T-helper 22 cell (primary cell): ENCODE results near the gene PPM1A.

Experiments used
- DNase-seq: peaks from one replicate; pipeline ENCODE4 v3.0.0-alpha.2; 2020; ENCODE audit warnings: low read depth

The PPM1A gene

GRCh38 chr14:60226298-60226697 lies 22.7 kb upstream of the PPM1A start:
- no peak for DNase-seq

DNA sequence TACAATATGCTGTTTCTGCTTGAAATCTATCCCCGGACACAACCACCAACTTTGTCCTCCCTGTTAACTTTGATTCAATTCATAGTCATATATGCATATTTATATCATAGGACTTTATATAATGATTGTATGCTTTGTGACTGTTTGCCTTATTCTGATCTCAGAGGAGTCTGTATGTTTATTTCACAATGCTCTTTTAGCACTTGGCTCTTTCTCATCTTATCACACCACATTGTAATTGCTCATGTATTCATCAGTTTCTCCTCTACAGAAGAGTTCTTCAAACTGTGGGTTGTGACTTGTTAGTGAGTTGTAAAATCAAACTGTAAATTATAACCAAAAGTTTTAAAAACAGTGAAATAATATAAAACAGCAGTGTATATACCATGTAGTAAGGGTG lies 21.7 kb upstream of the PPM1A start:
- DNase-seq, result no peak

DNA sequence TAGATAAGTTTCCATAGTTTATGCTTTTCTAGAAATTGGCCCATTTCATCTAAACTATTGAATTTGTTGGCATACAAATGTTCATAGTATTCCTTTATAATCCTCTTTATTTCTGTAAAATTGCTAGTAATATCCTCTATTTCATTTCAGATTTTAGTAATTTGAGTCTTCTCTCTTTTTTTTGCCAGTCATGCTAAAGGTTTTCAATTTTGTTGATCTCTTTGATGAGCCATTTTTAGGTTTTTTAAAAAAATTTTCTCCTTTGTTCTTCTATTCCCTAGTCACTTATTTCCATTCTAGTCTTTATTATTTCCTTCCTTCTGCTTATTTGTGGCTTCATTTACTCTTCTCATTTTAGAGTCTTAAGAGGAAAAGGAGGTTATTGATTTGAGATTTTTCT lies 19.4 kb upstream of the PPM1A start:
- no peak for DNase-seq

- no peak for DNase-seq
Measured at GRCh38 chr14:60232185-60232584, 16.8 kb upstream of the PPM1A start.

- no peak for DNase-seq
Measured at GRCh38 chr14:60233251-60233650, 15.8 kb upstream of the PPM1A start.

DNA sequence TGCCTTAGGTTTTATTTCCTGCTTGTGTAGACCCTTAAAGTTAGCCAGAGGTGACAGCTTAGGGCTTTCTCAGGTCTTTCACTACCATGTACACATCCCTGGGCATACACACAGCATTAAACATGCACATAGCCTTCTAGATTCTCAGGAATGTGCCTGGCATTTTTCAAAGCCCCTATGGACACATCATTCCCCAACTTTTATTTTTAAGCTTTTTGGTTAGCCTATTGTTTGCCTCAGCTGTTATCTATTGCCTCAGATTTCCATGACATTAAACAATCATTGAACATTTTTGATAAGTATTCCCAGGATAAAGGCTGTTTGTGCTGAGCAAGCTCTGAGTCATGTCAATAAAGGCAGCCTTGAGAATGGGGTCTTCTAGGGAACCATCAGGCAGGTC lies 15.1 kb upstream of the PPM1A start:
- no peak for DNase-seq

DNA sequence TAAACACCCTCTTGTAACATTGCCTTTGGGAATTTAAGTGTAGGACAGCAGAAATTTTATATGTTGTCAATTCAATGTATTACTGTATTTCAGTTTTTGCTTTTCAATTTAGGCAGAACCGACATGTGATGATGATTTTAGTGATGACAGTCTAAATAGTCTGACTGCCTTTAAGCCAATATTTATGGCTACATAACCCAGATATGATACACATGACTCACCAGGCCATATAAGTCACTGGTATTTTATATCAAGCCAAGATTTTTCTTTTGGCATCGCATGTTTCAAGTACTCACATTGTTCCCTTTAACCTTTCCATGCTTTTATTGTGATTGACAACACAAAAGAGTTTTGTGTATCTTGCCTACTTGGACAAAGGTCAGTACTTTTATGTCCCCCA lies 13.6 kb upstream of the PPM1A start:
- no peak for DNase-seq

DNA sequence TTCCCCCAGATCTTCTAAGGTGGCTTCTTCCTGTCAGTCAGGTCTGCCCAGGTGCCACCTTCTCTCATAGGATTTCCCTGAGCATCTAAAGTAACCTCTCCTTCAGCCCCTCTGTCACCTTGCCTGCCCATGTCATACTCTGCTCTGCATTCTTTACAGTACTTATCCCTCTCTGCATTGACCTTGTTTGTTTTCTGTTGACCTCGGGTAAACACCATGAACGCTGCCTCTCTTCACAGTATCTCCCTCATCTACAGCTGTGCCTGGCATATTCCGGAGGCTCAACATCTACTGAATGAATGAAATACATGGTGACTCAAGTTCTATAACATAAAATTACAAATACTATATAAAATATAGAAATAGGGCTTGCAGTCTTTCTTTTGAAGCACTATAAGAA lies 10.1 kb upstream of the PPM1A start:
- DNase-seq, result no peak

DNA sequence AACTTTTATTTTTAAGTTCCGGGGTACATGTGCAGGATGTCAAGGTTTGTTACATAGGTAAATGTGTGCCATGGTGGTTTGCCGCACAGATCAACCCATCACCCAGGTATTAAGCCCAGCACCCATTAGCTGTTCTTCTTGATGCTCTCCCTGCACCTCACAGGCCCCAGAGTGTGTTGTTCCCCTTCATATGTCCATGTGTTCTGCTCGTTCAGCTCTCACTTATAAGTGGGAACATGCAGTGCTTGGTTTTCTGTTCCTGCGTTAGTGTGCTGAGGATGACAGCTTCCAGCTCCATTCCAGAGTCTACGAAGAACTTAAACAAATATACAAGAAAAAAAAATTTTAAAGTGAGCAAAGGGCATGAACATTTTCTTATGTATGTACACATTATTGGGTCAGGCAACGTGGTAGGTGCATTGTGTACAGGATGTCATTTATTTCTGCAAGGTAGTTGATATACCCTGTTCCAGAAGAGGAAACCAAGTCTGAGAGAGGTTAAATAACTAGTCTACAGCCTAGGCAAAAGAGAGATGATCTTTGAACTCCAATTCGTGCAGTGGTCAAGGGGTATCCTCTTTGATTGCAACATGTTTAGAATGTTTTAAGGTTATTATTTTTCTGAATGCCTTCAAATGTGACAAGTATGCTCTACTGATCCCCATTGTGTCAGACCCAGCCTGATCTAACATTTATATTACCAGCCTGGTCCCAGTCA lies 8.7 kb upstream of the PPM1A start:
- DNase-seq, result no peak

DNA sequence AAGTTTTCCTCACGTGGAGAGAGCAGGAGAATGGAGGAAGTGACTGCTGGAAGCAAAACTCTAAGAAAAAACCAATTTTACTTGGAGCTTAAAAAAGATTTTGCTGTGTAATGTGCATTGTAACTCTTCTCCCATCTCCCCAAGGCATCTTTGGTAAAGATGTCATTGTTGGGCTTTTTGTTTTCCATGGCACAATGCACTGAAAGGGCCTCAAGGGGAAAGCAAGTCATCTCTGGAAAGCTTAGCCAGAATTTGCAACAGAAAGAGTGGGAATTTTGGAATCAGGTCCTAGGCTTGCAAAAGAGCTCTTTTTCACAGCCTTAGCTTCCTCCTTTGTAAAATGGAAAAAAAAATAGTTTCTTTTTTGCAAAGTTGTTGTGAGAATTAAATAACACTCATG lies 7.9 kb upstream of the PPM1A start:
- DNase-seq, result no peak

- no peak for DNase-seq
Measured at GRCh38 chr14:60242429-60242828, 6.6 kb upstream of the PPM1A start.

DNA sequence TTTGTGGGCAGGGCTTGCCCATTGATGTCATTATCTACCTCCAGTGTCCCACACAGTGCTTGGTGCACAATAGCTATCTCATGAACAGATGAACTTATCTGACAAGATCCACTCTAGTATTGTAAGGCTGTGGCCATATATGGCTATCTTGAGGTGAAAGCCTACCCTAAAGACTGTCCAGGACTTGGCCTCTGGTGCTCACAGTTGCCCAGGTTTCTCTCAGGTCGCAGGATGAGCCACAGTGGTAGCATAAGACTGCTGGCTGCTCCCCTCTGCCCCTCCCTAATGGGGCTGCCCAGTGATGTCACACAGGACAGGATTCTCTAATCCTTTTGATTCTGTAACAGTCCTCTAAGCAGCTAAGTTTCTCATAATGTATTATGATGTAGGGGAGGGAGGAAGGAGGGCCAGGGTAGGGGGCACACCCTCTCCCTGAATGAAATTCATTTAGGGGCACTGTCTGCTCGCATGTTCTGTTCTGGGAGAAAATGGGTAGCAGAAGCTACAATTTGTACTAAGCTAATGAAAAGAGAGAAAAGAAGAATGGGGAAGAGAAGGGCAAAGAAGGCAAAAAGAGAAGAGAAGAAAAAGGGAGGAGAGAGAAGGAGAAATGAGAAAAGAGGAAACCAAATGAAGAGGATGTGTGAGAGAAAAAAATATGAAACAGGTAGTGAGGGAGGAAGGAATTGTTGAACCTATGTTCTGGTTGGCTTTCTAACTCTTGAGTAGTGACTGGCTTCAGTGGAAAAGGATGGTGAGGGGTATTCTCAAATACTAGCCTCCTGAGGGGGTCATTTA lies 3.4 kb upstream of the PPM1A start:
- DNase-seq, result no peak

GRCh38 chr14:60247994-60248696 lies 876 bp upstream of the PPM1A start:
- peak; percentile 76 for DNase-seq

DNA sequence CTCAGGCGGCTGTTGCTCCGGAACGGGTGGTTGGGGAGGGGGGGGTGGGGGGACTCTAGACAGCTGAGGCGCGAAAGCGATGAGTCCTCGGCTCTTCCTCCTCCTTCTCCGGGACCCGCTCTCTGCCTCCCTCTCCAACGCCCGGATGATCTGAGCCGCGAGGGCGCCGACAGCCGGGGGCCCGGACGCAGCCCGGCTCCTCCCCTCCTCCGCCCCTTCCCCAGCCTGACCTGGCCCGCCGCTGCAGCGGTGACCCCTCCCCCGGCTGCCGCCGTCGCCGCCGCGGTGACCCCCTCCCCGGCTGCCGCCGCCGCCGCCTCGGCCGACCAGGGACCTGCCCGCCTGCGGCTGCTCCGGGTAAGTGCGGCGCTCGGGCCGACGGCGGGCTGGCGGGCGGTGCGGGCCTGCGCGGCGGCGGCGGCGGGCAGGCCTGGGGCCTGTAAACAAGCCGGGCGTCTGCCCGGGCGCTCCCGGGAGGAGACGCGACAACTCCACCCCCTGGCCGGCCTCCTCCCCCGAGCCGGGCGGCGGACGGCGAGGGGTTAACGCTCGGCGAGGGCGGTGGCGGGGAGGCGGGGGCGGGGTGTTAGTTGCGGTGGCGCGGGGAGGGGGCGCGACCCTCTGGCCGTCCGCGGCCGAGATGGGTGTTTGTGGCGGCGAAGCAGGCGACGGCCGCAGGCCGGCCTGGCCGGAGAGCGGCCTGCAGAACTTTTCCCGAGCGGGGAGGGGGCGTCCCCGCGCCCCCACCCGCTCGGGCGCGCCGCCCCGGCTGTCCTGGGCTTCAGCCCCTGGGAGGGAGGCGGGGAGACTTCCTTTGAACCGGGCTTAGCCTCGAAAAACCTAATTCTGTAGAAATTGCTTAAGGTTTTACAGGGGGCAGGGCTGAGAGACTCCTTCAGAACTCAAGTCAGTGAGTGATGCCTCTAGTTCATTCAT lies 568 bp downstream of the PPM1A start:
- DNase-seq, result peak; percentile 54

GRCh38 chr14:60250257-60251035 lies 1.4 kb downstream of the PPM1A start:
- DNase-seq, result no peak

DNA sequence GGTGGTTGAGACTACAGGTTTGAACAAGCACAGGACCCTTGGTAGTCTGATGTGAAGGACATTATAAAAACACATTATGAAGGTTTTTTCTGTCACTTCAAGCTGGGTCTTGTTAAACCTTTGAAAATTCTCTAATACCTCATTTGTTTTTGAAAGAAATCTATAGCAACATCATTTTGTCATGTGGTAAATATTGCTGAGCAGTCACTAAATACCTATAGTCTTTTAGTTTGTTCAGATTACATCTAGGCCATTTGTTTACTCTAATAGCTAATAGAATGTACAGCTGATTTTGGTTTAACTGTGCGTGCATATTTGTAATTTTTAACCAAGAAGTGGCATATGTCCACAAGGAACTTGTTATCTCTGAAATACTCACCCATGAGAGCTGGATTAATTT lies 2.9 kb downstream of the PPM1A start:
- DNase-seq, result no peak

GRCh38 chr14:60252630-60253029 lies 3.6 kb downstream of the PPM1A start:
- DNase-seq, result no peak

DNA sequence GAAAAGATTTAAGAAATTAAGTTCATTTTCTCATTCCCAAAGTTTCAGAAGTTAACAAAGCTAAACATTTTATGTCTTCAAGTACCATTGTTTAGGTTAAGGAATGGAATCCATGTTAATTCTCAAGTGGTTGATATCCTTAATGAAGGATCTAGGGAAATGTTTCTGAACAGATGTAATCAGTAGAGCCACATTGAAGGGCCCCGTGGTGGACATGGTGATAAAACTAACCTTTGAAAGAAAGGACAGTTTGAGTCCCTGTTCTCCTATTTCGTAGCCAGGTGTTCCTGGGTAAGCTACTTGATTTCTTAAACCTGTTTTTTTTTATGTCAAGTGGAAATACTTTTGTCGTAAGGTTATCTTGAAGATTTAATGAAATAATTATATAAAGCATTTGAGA lies 4.6 kb downstream of the PPM1A start:
- DNase-seq, result no peak

- DNase-seq, result no peak
Measured at GRCh38 chr14:60254176-60254575, 5.2 kb downstream of the PPM1A start.

DNA sequence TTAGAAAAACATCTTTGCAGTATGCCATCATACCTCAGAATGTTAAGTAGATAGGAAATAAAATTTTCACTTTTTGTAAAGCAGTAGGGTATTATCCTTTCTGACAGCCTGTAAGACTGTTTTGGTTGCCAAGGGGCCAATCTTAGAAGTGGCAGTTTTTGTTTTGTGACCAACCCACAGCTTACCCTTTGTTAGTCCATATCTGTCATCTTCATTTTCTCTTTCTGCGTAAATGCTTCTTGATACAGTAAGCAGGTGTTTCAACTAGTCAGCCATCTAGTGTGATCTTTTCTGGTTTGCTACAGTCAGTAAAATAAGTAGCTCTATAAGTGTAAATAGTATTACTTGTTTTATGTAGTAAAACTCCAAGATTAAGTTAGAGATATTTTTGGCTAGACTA lies 8.8 kb downstream of the PPM1A start:
- no peak for DNase-seq

- no peak for DNase-seq
Measured at GRCh38 chr14:60265163-60265562, 16.1 kb downstream of the PPM1A start.
